Measurements from ENCODE around the gene NSUN7. TPM values are rescaled to one million over a fixed set of nuclear protein-coding genes. Genes with fewer than 3 reads are reported as not detected.

NSUN7 gene
- total RNA-seq, 1 donor from 2014 or later, result 4.7 TPM

DNA sequence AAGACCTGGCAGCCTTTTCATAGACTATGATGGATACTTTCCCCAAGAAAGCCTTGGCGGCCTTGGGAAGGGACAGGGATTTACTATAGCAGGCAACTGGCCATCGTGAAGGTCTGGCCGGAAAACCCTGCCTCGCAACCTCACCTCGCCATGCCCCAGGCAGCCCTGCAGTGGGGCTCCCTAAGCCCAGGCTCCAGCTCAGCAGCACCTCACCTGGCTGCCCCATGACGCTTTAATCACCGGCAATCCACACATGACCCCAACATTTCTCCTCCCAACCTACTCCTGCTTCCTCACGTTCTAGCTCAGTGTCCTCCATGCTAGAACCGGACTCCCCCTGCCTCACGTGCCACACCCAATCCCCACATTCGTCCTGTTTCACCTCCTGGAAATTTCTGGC lies 82.4 kb downstream of the NSUN7 start:
- Mint-ChIP-seq H3K27ac (ENCODE audit: unreplicated experiment) (no peak overlapping the region), H3K4me1 (peaks cover 34% of the 10 kb centered on the region), H3K4me3 (no peak overlapping the region), H3K27me3 (ENCODE audit: low read depth) (no peaks in the 10 kb centered on the region), H3K36me3 (ENCODE audit: low read depth) (peaks cover 20% of the 10 kb centered on the region), H3K9me3 (no peaks in the 10 kb centered on the region)
- no peak for DNase-seq (ENCODE audit: low read depth, low spot score)
- TF ChIP-seq, protein P1, sequence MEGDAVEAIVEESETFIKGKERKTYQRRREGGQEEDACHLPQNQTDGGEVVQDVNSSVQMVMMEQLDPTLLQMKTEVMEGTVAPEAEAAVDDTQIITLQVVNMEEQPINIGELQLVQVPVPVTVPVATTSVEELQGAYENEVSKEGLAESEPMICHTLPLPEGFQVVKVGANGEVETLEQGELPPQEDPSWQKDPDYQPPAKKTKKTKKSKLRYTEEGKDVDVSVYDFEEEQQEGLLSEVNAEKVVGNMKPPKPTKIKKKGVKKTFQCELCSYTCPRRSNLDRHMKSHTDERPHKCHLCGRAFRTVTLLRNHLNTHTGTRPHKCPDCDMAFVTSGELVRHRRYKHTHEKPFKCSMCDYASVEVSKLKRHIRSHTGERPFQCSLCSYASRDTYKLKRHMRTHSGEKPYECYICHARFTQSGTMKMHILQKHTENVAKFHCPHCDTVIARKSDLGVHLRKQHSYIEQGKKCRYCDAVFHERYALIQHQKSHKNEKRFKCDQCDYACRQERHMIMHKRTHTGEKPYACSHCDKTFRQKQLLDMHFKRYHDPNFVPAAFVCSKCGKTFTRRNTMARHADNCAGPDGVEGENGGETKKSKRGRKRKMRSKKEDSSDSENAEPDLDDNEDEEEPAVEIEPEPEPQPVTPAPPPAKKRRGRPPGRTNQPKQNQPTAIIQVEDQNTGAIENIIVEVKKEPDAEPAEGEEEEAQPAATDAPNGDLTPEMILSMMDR (conservative IDR thresholded peaks at IDR 0.05), result no peak

DNA sequence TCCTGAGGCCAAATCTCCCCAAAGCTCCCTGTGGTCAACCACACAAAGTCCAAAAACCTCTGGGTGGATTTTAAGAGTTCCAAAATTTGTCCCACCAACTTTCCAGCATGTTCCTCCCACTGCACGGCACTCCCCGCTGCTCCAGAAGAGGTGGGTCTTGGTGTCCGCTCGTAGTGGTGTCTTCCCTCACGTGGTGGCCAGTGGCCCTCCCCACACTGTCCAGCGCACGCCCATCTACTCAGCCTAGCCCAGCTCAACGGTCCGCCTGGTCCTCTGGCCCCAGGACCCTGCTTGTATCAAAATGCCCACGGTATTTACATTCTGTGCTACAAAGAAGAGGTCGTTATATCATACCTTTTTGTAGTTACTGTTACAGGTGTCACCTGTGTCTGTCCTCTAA lies 83.5 kb downstream of the NSUN7 start:
- H3K4me1 Mint-ChIP-seq, result peaks cover 34% of the 10 kb centered on the region
- DNase-seq (ENCODE audit: low read depth, low spot score), result no peak

DNA sequence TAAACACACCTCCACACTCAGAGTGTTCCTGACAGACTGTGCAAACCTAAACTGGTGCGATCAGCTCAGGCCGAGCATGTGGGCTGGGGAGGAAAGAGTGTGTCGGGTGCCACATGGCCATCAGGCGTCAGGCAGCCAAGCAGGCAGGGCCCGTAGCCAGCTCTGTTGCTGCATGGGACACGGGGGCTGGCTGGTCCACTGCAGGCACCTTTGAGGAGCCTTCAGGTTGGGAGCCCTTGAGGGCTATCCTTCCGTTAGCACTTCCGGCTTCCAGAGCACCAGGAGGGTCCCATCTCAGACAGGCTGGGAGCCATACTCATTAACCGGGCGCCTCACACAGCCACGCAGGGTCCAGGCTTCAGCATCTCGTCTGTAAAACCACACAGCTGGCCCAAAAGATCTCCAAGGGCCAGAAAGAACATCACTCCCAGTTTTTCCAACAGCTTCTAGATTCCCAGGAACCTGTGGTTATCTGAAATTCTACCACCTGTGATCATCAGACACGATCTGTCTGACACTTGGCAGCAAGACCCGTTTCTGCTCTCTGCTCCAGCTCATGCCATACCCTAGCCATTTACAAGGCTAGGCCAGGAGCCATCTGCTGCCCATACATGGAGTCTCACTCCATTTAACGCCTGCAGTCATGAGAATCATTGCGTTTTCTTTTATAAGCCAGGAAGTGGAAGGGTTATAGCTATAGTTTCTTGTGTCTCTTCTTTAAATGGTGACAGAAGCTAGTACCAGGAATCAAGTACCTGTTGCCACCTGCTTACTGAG lies 87.5 kb downstream of the NSUN7 start:
- no peak for DNase-seq (ENCODE audit: low read depth, low spot score)
- Mint-ChIP-seq H3K36me3 (ENCODE audit: low read depth) (peaks cover 16% of the 10 kb centered on the region), H3K27me3 (ENCODE audit: low read depth) (no peaks in the 10 kb centered on the region), H3K9me3 (no peaks in the 10 kb centered on the region), H3K4me1 (peaks cover 29% of the 10 kb centered on the region), H3K27ac (ENCODE audit: unreplicated experiment) (peak overlapping the region; percentile 6), H3K4me3 (no peak overlapping the region)
- TF ChIP-seq, protein P1 (conservative IDR thresholded peaks at IDR 0.05), result no peak

More for the DNA sequence above, 83.5 kb downstream of the NSUN7 start:
- no peaks in the 10 kb centered on the region for H3K9me3 Mint-ChIP-seq
- no peak overlapping the region for H3K4me3 Mint-ChIP-seq
- no peaks in the 10 kb centered on the region for H3K27me3 Mint-ChIP-seq (ENCODE audit: low read depth)
- TF ChIP-seq, protein P1 (conservative IDR thresholded peaks at IDR 0.05), result no peak
- H3K27ac Mint-ChIP-seq (ENCODE audit: unreplicated experiment), result peak overlapping the region; percentile 62
- H3K36me3 Mint-ChIP-seq (ENCODE audit: low read depth), result peaks cover 20% of the 10 kb centered on the region

DNA sequence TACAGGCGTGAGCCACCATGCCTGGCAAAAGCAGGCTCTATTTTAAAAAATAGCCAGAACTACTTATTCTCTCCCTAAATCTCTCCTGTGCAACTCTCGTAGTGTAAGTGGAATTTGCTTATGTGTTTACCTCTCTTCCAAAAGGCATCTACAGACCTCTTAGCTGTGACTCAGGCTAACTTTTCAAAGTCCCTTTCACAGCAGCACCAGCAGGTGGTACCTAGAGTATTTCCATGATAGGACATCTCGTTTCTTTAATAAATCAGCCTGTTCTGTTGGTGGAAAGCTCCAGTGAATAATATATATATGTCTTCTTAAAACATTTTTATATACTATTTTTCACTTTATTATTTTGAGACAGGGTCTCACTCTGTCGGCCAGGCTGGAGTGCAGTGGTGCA lies 89.0 kb downstream of the NSUN7 start:
- DNase-seq (ENCODE audit: low read depth, low spot score), result no peak
- TF ChIP-seq, protein P1 (conservative IDR thresholded peaks at IDR 0.05), result peak; percentile 23
- Mint-ChIP-seq H3K27me3 (ENCODE audit: low read depth) (no peaks in the 10 kb centered on the region), H3K4me3 (no peak overlapping the region), H3K36me3 (ENCODE audit: low read depth) (peaks cover 8% of the 10 kb centered on the region), H3K9me3 (no peaks in the 10 kb centered on the region), H3K27ac (ENCODE audit: unreplicated experiment) (no peak overlapping the region), H3K4me1 (peaks cover 27% of the 10 kb centered on the region)

DNA sequence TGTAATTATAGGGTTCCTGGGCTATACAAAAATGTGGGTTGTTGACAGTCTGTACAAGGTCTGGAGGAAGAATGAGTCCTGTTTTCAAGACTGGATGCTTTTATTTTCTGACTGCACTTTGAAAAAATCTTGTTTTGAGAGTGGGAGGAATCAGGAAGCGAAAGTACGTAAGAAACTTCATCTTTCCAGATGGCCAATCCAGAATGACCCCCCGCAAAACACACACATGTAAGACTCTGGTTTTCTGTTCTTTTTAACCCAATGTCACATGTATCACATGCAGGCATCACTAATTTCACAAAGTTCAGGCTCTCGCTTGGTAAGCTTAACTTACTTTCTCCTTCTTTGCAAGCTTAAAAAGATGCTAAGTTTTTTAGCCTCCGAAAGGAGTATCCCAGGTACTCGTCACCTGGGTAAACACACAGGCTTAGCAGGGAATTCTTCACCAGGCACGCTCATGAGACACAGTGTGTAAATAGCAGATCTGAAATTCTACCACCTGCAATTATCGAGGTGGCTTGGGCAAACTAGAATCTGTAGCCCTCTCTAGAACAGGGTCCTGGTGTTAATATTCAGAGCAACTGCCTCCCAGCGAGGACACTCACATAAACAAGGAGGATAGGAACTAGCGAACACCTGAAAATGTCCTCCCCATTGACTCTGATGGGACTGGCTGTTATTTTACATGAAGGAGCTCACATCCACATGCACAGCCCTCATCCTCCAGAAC lies 90.7 kb downstream of the NSUN7 start:
- TF ChIP-seq, protein P1 (conservative IDR thresholded peaks at IDR 0.05), result no peak
- Mint-ChIP-seq H3K4me1 (peaks cover 24% of the 10 kb centered on the region), H3K27ac (ENCODE audit: unreplicated experiment) (no peak overlapping the region), H3K4me3 (no peak overlapping the region), H3K9me3 (no peaks in the 10 kb centered on the region), H3K27me3 (ENCODE audit: low read depth) (no peaks in the 10 kb centered on the region), H3K36me3 (ENCODE audit: low read depth) (peaks cover 3% of the 10 kb centered on the region)
- DNase-seq (ENCODE audit: low read depth, low spot score), result no peak
